HCT116 (cell line): ENCODE results near the gene NSUN7. TPM values are rescaled to one million over a fixed set of nuclear protein-coding genes. Genes with fewer than 3 reads are reported as not detected.

Experiments used
- ATAC-seq: fragments of 200-7000 bp; cut with Tn5 transposase; 2 replicates; pipeline ENCODE4 v1.9.1; 2020; ENCODE audit warnings: mild to moderate bottlenecking, moderate library complexity
- BruUV-seq: library from RNA; stranded (reverse); fragments of 400-500 nt; replicated peaks from 2 replicates; lab custom pipeline; 2021; lab: Mats Ljungman, UMichigan
- CTCF ChIA-PET: fragments of 300-600 bp; sonication (Branson Sonifier 250); formaldehyde crosslinking; loops from one replicate; lab custom pipeline; 2021; ENCODE audit warnings: antibody characterized with exemption; lab: Charles Lee
- POLR2A ChIA-PET: fragments of 300-600, 350-600 bp; sonication (Branson Sonifier 250); formaldehyde crosslinking; loops from one replicate; lab custom pipeline; 2021; ENCODE audit warnings: antibody characterized with exemption; lab: Charles Lee
- RAD21 ChIA-PET, 2 experiments: fragments of 300-600 bp; sonication (Branson Sonifier 250); formaldehyde crosslinking; loops; one replicate each; lab custom pipeline; 2023; ENCODE audit warnings: low total read pairs in 2 of 2; ENCODE audit not compliant: uncharacterized antibody in 2 of 2, unreplicated experiment in 2 of 2, low non-redundant PET in 1 of 2; lab: Charles Lee
- DNase-seq: peaks from one replicate; pipeline ENCODE4 v3.0.0-alpha.2; 2010; ENCODE audit warnings: low read depth, low spot score
- H2AFZ ChIP-seq: fragments of 200-600 bp; shearing (Covaris generic), sonication (generic); 2 replicates; pipeline ENCODE4 v1.6.1; 2017; ENCODE audit warnings: low read depth, mixed run types, mixed read lengths, antibody characterized with exemption, low read length; ENCODE audit not compliant: poor library complexity, severe bottlenecking
- H3K27ac ChIP-seq: 2 replicates; pipeline ENCODE4 v1.5.1; 2012; ENCODE audit warnings: low read depth, low read length
- H3K27me3 ChIP-seq: fragments of 200-600 bp; sonication (generic); 2 replicates; pipeline ENCODE4 v1.6.1; 2016; ENCODE audit warnings: mixed run types, low read length, mixed read lengths; ENCODE audit not compliant: insufficient read depth
- H3K36me3 ChIP-seq, 2 experiments: fragments of 200-500 bp in 1 of 2; fragments of 200-600 bp in 1 of 2; sonication (Bioruptor generic) in 1 of 2; sonication (generic) in 1 of 2; 2 replicates each; pipeline versions ENCODE4 v1.5.1 to v1.6.1; 2014 to 2016; ENCODE audit warnings: low read length in 2 of 2, inconsistent platforms in 1 of 2, mixed read lengths in 1 of 2, mixed run types in 1 of 2; ENCODE audit not compliant: insufficient read depth in 2 of 2, control insufficient read depth in 1 of 2
- H3K4me1 ChIP-seq, 2 experiments: fragments of 200-600 bp in 1 of 2; sonication (generic) in 1 of 2; 2 replicates each; pipeline versions ENCODE4 v1.5.1 to v1.6.1; 2012 to 2017; ENCODE audit warnings: low read length in 2 of 2, inconsistent platforms in 1 of 2, mild to moderate bottlenecking in 1 of 2, mixed read lengths in 1 of 2, mixed run types in 1 of 2, moderate library complexity in 1 of 2; ENCODE audit not compliant: insufficient read depth in 2 of 2, control insufficient read depth in 1 of 2
- H3K4me2 ChIP-seq: fragments of 200-600 bp; sonication (generic); 2 replicates; pipeline ENCODE4 v1.6.1; 2017; ENCODE audit warnings: mixed run types, low read length, mixed read lengths
- H3K4me3 ChIP-seq, 2 experiments: fragments of 200-600 bp in 1 of 2; sonication (generic) in 1 of 2; replicated peaks in 1 of 2; 2 replicates each; pipeline ENCODE4 v1.5.1; 2011 to 2016; ENCODE audit warnings: low read length in 2 of 2, control low read depth in 1 of 2, low read depth in 1 of 2, mild to moderate bottlenecking in 1 of 2, mixed read lengths in 1 of 2, mixed run types in 1 of 2
- H3K79me2 ChIP-seq: fragments of 200-600 bp; sonication (generic); 2 replicates; pipeline ENCODE4 v1.6.1; 2017; ENCODE audit warnings: mild to moderate bottlenecking, mixed run types, low read length, moderate library complexity, mixed read lengths; ENCODE audit not compliant: insufficient read depth
- H3K9ac ChIP-seq: fragments of 200-600 bp; sonication (generic); 2 replicates; pipeline ENCODE4 v1.6.1; 2016; ENCODE audit warnings: low read length, mixed read lengths
- H3K9me2 ChIP-seq: fragments of 200-600 bp; sonication (generic), shearing (Covaris generic); 2 replicates; pipeline ENCODE4 v1.6.1; 2017; ENCODE audit warnings: mixed run types, mild to moderate bottlenecking, moderate library complexity; ENCODE audit not compliant: insufficient read depth
- H3K9me3 ChIP-seq, 2 experiments: fragments of 200-500 bp in 1 of 2; fragments of 200-600 bp in 1 of 2; sonication (Bioruptor generic) in 1 of 2; sonication (generic) in 1 of 2; 2 replicates each; pipeline ENCODE4 v1.6.1; 2014 to 2017; ENCODE audit warnings: low read length in 2 of 2, mixed read lengths in 2 of 2, inconsistent platforms in 1 of 2, low read depth in 1 of 2, mild to moderate bottlenecking in 1 of 2, mixed run types in 1 of 2, moderate library complexity in 1 of 2; ENCODE audit not compliant: control insufficient read depth in 1 of 2, insufficient read depth in 1 of 2
- H4K20me1 ChIP-seq: fragments of 200-600 bp; sonication (generic), shearing (Covaris generic); 2 replicates; pipeline ENCODE4 v1.6.1; 2017; ENCODE audit warnings: mixed run types, mild to moderate bottlenecking, moderate library complexity; ENCODE audit not compliant: insufficient read depth
- CEBPB ChIP-seq: IDR thresholded peaks from 2 replicates; pipeline ENCODE4 v1.6.1; 2012; ENCODE audit warnings: low read depth
- EGR1 ChIP-seq: IDR thresholded peaks from 2 replicates; pipeline ENCODE4 v1.6.1; 2012; ENCODE audit warnings: low read depth
- ELF1 ChIP-seq: IDR thresholded peaks from 2 replicates; pipeline ENCODE4 v1.6.1; 2012; ENCODE audit warnings: low read depth, borderline replicate concordance
- EZH2 ChIP-seq: fragments of 200-600 bp; sonication (generic); IDR thresholded peaks from 2 replicates; pipeline ENCODE4 v1.6.1; 2017; ENCODE audit warnings: antibody characterized with exemption, mixed run types
- JUND ChIP-seq: IDR thresholded peaks from 2 replicates; pipeline ENCODE4 v1.6.1; 2012
- POLR2A ChIP-seq: IDR thresholded peaks from 2 replicates; pipeline ENCODE4 v1.7.0; 2011; ENCODE audit warnings: borderline replicate concordance; ENCODE audit not compliant: insufficient read depth, insufficient read length; ENCODE audit errors: extremely low read depth
- POLR2AphosphoS5 ChIP-seq: IDR thresholded peaks from 2 replicates; pipeline ENCODE4 v1.6.1; 2011; ENCODE audit warnings: mild to moderate bottlenecking, low read depth, low read length, moderate library complexity
- SP1 ChIP-seq: IDR thresholded peaks from 2 replicates; pipeline ENCODE4 v1.6.1; 2012; ENCODE audit warnings: low read depth
- SRF ChIP-seq: IDR thresholded peaks from 2 replicates; pipeline ENCODE4 v1.6.1; 2012; ENCODE audit warnings: low read depth
- TCF7L2 ChIP-seq: IDR thresholded peaks from 2 replicates; pipeline ENCODE4 v1.7.0; 2011; ENCODE audit warnings: borderline replicate concordance, inconsistent platforms; ENCODE audit not compliant: insufficient read depth, insufficient read length; ENCODE audit errors: extremely low read depth
- YY1 ChIP-seq: IDR thresholded peaks from 2 replicates; pipeline ENCODE4 v1.6.1; 2011; ENCODE audit warnings: low read length, low read depth, moderate library complexity, mild to moderate bottlenecking; ENCODE audit not compliant: insufficient replicate concordance; ENCODE audit errors: extremely low read depth
- ZFX ChIP-seq: fragments of 450-650 bp; IDR thresholded peaks from 2 replicates; pipeline ENCODE4 v1.6.1; 2017
- ZNF274 ChIP-seq: fragments of 200-500 bp; sonication (Bioruptor generic); IDR thresholded peaks from 2 replicates; pipeline ENCODE4 v1.6.1; 2014; ENCODE audit warnings: mild to moderate bottlenecking, low read depth, low read length, inconsistent platforms
- intact Hi-C: fragments of 100-400 bp; cut with micrococcal nuclease; formaldehyde crosslinking; loops from 2 replicates; pipeline ENCODE4 v1.10.0; 2022
- total RNA-seq: library from RNA; stranded (reverse); gene quantifications from one replicate; pipeline ENCODE4 v1.2.1, GENCODE V29; 2021; ENCODE audit not compliant: unreplicated experiment
- TF ChIP-seq, protein P1 (sequence below): IDR thresholded peaks from 2 replicates; pipeline ENCODE4 v1.6.1; 2012
- TF ChIP-seq, protein P2 (sequence below), 3 experiments: fragments of 200-600 bp in 1 of 3; sonication (generic) in 1 of 3; IDR thresholded peaks in 2 of 3; conservative IDR thresholded peaks in 1 of 3; 2 replicates each; pipeline ENCODE4 v1.5.1; 2012 to 2017; ENCODE audit warnings: low read depth in 2 of 3, low read length in 2 of 3, antibody characterized with exemption in 1 of 3, borderline replicate concordance in 1 of 3, control low read depth in 1 of 3, mild to moderate bottlenecking in 1 of 3, mixed read lengths in 1 of 3, mixed run types in 1 of 3, moderate library complexity in 1 of 3; ENCODE audit not compliant: insufficient read depth in 1 of 3
- TF ChIP-seq, protein P3 (sequence below): IDR thresholded peaks from 2 replicates; pipeline ENCODE4 v1.6.1; 2011; ENCODE audit warnings: mild to moderate bottlenecking, low read length, moderate library complexity; ENCODE audit not compliant: insufficient replicate concordance; ENCODE audit errors: extremely low read depth
- TF ChIP-seq, protein P4 (sequence below): IDR thresholded peaks from 2 replicates; pipeline ENCODE4 v1.6.1; 2012; ENCODE audit warnings: low read depth

Gene NSUN7
- total RNA-seq, 1 experiment from 2014 or later: 0.07 TPM

DNA sequence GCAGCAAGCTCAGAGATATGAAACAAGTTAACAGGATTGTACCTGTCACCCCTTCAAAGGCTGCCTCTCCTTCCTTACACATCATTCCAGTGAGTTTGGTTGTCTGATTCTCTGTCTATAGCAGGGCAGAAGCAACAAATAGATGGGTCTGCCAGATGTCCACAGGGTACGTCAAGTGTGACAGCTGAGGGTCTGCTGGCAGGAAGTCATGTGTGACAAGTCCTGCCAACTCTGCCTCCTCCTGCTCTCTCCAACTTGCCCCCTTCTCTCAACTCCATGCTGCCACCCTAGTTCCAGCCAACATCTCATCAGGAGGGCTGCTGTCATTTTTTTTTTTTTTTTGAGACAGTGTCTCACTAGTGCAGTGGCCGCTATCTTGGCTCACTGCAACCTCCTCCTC is 109.2 kb downstream of the NSUN7 start:
- no peaks in the 10 kb centered on the region for H3K36me3 ChIP-seq
- no peak overlapping the region for H3K4me3 ChIP-seq
- no TSS peak for BruUV-seq
- POLR2A ChIA-PET: interaction anchor here (0.7 kb wide), 1 partner anchor 41 kb away, joined by 3 read pairs; no protein-coding TSS in a partner anchor
- TF ChIP-seq CEBPB (no peak), SP1 (no peak), ZFX (no peak), ZNF274 (no peak), EZH2 (no peak), POLR2A (no peak), YY1 (no peak), POLR2AphosphoS5 (no peak), ELF1 (no peak), TCF7L2 (no peak), EGR1 (no peak), SRF (no peak), JUND (no peak)
- TF ChIP-seq, protein P1, sequence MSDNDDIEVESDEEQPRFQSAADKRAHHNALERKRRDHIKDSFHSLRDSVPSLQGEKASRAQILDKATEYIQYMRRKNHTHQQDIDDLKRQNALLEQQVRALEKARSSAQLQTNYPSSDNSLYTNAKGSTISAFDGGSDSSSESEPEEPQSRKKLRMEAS: no peak
- TF ChIP-seq, protein P2, sequence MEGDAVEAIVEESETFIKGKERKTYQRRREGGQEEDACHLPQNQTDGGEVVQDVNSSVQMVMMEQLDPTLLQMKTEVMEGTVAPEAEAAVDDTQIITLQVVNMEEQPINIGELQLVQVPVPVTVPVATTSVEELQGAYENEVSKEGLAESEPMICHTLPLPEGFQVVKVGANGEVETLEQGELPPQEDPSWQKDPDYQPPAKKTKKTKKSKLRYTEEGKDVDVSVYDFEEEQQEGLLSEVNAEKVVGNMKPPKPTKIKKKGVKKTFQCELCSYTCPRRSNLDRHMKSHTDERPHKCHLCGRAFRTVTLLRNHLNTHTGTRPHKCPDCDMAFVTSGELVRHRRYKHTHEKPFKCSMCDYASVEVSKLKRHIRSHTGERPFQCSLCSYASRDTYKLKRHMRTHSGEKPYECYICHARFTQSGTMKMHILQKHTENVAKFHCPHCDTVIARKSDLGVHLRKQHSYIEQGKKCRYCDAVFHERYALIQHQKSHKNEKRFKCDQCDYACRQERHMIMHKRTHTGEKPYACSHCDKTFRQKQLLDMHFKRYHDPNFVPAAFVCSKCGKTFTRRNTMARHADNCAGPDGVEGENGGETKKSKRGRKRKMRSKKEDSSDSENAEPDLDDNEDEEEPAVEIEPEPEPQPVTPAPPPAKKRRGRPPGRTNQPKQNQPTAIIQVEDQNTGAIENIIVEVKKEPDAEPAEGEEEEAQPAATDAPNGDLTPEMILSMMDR (IDR thresholded peaks at IDR 0.05 in 2 of 3, conservative IDR thresholded peaks at IDR 0.05 in 1 of 3; ENCODE audit: borderline replicate concordance in 1 of 3, insufficient read depth in 1 of 3, low read depth in 2 of 3, low read length in 2 of 3): no peak
- TF ChIP-seq, protein P3, sequence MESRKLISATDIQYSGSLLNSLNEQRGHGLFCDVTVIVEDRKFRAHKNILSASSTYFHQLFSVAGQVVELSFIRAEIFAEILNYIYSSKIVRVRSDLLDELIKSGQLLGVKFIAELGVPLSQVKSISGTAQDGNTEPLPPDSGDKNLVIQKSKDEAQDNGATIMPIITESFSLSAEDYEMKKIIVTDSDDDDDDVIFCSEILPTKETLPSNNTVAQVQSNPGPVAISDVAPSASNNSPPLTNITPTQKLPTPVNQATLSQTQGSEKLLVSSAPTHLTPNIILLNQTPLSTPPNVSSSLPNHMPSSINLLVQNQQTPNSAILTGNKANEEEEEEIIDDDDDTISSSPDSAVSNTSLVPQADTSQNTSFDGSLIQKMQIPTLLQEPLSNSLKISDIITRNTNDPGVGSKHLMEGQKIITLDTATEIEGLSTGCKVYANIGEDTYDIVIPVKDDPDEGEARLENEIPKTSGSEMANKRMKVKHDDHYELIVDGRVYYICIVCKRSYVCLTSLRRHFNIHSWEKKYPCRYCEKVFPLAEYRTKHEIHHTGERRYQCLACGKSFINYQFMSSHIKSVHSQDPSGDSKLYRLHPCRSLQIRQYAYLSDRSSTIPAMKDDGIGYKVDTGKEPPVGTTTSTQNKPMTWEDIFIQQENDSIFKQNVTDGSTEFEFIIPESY: no peak
- TF ChIP-seq, protein P4, sequence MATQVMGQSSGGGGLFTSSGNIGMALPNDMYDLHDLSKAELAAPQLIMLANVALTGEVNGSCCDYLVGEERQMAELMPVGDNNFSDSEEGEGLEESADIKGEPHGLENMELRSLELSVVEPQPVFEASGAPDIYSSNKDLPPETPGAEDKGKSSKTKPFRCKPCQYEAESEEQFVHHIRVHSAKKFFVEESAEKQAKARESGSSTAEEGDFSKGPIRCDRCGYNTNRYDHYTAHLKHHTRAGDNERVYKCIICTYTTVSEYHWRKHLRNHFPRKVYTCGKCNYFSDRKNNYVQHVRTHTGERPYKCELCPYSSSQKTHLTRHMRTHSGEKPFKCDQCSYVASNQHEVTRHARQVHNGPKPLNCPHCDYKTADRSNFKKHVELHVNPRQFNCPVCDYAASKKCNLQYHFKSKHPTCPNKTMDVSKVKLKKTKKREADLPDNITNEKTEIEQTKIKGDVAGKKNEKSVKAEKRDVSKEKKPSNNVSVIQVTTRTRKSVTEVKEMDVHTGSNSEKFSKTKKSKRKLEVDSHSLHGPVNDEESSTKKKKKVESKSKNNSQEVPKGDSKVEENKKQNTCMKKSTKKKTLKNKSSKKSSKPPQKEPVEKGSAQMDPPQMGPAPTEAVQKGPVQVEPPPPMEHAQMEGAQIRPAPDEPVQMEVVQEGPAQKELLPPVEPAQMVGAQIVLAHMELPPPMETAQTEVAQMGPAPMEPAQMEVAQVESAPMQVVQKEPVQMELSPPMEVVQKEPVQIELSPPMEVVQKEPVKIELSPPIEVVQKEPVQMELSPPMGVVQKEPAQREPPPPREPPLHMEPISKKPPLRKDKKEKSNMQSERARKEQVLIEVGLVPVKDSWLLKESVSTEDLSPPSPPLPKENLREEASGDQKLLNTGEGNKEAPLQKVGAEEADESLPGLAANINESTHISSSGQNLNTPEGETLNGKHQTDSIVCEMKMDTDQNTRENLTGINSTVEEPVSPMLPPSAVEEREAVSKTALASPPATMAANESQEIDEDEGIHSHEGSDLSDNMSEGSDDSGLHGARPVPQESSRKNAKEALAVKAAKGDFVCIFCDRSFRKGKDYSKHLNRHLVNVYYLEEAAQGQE: no peak
- TF ChIP-seq, all 23 proteins: peak for 0
- CTCF ChIA-PET: no interaction called here
- no peaks in the 10 kb centered on the region for H3K9me2 ChIP-seq
- no peak overlapping the region for H3K9ac ChIP-seq
- ATAC-seq: no peak
- no peaks in the 10 kb centered on the region for H3K9me3 ChIP-seq
- H3K27ac ChIP-seq: no peak overlapping the region
- H4K20me1 ChIP-seq: no peaks in the 10 kb centered on the region
- H3K4me1 ChIP-seq: no peaks in the 10 kb centered on the region
- H3K79me2 ChIP-seq: no peaks in the 10 kb centered on the region
- H3K27me3 ChIP-seq: no peaks in the 10 kb centered on the region
- no peak for DNase-seq
- H2AFZ ChIP-seq: no peak overlapping the region
- H3K4me2 ChIP-seq: no peak overlapping the region
- RAD21 ChIA-PET: no interaction called here
- intact Hi-C loops: no loop called here
